NCI-H1105 (cell line): ENCODE results near the gene TBC1D10B.

ENCODE experiments used
- DNase-seq: peaks from one replicate; lab custom pipeline; 2025; lab: John Stamatoyannopoulos, UW

Gene TBC1D10B, protein sequence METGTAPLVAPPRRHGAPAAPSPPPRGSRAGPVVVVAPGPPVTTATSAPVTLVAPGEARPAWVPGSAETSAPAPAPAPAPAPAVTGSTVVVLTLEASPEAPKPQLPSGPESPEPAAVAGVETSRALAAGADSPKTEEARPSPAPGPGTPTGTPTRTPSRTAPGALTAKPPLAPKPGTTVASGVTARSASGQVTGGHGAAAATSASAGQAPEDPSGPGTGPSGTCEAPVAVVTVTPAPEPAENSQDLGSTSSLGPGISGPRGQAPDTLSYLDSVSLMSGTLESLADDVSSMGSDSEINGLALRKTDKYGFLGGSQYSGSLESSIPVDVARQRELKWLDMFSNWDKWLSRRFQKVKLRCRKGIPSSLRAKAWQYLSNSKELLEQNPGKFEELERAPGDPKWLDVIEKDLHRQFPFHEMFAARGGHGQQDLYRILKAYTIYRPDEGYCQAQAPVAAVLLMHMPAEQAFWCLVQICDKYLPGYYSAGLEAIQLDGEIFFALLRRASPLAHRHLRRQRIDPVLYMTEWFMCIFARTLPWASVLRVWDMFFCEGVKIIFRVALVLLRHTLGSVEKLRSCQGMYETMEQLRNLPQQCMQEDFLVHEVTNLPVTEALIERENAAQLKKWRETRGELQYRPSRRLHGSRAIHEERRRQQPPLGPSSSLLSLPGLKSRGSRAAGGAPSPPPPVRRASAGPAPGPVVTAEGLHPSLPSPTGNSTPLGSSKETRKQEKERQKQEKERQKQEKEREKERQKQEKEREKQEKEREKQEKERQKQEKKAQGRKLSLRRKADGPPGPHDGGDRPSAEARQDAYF

DNA sequence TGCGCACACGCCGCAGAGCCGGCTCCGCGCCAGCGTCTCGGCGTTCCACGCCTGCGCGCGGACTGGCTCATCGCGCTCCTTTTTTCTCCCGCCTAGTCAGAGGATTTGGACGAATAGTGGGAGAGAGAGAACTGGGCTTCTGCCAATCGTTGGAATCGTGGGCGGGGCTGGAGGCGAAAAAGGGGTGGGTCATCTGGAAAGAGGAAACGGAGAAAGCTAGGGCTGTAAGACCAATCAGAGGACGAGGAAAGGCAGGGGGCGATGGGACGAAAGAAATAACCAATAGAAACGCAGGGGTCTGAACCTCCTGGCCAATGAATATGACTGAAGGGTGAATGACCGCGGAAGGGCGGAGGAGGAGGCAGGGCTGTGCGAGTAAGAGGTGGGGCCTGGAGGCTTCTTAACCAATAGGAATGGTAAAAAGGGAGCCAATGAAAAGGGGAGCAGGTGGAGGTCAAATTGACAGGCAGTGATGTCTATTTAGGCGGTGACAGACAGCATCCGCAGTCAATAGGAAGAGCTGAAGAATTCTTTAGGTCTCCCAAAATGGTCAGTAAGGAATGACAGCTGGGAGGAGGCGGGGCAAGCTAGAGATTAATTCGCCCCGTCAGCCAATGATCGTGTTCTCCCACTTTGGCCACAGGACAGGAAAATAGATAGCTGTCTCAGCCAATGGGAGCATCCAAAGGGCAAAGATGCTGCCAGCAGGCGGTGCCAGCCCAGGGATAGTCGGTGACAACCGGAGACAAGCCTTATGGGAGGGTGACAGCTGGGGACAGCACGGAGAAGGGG lies at the start of gene TBC1D10B:
TBC1D10B (minus strand) TSS at position 39 of the 792 bp plus-strand sequence. CDS start 311 bp downstream, outside the sequence.
- DNase-seq = peak; percentile 99

DNA sequence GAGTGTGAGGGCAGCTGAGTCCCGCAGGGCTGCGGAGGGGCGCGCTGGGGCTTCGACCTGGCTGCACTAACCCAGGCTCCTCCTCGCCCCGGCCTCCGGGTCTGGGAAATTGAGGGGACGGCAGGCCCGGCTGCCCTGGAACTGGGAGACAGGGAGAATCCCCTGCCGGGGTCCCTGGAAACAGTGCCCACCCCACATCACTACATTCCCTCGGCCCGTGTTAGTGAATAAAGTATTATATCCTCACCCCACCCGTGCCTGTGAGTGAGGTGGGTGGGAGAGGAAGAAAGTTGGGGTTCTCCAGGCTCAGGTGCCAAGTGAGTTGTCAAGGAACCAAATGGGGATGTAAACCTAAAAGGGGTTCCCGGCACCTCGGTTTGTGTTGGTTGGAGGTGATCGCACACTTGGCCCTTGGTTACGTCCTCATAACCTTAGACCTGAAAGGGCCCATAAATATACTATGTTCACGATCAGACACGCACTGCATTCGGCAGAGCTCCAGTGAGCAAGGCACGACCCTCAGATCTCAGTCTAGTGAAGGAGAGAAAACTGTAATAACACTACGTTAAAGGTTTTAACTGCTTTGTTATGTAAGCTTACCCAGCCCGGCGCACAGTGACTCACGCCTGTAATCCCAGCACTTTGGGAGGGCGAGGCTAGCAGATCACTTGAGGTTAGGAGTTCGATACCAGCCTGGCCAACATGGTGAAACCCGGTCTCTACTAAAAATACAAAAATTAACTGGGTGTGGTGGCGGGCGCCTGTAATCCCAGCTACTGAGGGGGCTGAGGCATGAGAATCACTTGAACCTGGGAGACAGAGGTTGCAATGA lies 48.3 kb upstream of the TBC1D10B start:
- no peak for DNase-seq

DNA sequence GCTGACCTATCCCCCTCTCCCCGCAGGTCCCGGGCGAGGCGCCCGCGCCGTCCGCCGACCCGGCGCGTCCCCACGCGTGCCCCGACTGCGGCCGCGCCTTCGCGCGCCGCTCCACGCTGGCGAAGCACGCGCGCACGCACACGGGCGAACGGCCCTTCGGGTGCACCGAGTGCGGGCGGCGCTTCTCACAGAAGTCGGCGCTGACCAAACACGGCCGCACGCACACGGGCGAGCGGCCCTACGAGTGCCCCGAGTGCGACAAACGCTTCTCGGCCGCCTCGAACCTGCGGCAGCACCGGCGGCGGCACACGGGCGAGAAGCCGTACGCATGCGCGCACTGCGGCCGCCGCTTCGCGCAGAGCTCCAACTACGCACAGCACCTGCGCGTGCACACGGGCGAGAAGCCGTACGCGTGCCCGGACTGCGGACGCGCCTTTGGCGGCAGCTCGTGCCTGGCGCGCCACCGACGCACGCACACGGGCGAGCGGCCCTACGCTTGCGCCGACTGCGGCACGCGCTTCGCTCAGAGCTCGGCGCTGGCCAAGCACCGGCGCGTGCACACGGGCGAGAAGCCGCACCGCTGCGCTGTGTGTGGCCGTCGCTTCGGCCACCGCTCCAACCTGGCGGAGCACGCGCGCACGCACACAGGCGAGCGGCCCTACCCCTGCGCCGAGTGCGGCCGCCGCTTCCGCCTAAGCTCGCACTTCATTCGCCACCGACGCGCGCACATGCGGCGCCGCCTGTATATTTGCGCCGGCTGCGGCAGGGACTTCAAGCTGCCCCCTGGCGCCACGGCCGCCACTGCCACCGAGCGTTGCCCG lies 47.4 kb upstream of the TBC1D10B start:
- DNase-seq = peak; percentile 92

DNA sequence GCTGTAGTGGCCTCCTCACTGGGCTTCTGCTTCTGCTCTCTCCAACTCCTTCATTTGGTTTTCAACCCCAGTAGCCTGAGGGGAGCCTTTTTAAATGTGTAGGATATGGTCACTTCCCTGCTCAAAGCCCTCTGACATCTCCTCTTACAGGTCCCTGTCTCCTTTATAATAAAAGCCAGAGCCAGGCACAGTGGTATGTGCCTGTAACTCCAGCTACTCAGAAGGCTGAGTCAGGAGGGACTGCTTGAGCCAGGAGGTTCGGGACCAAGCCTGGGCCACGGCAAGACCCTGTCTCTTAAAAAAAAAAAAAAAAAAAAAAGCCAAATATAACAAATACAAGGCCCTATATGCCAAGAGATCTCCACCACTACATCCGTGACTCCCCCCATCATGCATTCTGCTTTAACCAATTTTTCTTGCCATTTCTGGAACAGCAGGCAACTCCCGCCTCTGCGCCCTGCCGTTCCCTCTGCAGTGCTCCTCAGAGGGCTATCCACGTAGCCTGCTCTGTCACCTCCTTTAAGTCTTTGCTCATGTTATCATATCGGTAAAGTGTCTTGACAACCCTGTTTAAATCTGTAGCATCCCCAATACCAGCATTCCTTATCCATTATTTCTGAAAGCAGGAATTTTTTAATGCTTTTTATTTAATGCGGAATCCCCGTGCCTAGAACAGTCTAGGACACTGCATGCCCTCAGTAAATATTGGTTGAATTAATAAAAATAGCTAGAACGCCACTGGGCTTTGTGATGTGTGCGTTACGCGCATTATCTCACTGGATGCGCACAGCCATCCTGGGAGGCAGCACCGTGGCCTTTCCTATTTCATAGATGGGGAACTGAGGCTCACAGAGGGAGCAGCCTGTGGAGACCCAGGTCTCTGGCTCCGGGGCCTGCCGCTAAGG lies 46.6 kb upstream of the TBC1D10B start:
- DNase-seq = no peak

DNA sequence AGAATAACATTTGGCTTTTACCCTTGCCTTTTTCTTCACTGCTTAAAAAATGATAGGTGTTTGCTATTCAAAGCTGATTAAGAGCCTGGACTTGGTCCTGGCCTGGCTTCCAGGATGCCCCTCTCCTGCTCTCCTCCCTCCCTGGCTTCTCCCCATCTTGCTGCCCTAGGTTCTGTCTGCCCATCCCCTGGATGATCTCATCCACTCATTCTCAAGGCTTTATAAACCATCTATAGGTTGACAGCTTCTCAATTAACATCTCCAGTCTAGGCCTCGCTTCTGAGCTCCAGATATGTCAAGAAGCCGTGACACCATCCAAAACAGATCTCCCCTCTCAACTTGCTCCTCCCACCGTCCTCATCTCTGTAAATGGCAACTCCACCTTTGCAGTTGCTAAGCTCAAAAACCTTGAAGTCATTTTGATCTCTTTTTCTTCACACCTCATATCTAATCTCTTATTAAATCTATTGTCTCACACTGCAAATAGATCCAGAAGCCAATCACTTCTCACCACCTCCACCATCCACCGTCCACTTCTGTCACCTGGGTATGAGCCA lies 45.8 kb upstream of the TBC1D10B start:
- DNase-seq = no peak

DNA sequence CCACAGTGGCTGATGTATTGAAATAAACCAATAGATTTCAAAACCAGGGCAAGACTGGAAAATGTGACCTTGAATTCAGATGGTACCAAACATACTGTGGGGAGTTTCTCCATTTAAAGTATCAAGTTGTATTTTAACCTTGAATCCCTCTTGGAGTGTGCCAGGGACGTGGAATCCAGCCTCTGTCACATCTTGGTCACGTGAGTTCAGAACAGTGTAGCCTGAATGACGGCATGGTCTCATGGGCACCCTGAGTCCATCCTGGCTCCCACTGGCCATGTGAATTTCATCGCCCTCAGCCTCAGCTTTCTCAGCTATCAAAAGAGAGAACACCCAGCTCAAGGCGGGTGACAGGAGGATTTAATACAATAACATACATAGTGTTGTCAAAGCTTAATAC lies 43.9 kb upstream of the TBC1D10B start:
- DNase-seq = no peak

DNA sequence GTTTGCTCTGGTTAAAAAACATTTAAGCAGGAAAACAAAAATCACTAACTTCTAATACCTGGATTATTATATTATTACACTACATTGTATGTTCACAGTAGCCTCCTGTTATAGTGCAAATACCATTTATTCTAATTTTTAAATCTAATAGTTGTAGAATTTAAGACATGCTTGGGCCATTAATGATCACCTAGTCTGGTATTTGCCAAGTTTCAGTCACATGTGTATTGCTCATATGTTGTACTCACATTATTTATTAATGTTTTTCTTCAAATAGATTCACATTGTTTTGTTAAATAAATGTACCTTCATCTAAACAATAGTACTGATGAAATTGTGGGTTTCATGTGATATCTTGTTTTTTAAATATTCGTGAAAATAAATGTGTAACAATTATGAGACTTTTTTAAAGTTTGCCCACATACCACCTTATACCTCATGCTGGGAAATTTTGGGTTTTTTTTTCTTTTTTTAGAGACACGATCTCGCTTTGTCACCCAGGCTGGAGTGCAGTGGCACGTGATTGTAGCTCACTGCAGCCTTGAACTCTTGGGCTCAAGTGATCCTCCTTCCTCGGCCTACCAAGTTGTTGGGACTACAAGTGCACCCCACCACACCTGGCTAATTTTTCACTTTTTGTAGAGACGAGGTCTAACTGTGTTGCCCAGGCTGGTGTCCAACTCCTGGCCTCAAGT lies 43.0 kb upstream of the TBC1D10B start:
- DNase-seq = no peak

DNA sequence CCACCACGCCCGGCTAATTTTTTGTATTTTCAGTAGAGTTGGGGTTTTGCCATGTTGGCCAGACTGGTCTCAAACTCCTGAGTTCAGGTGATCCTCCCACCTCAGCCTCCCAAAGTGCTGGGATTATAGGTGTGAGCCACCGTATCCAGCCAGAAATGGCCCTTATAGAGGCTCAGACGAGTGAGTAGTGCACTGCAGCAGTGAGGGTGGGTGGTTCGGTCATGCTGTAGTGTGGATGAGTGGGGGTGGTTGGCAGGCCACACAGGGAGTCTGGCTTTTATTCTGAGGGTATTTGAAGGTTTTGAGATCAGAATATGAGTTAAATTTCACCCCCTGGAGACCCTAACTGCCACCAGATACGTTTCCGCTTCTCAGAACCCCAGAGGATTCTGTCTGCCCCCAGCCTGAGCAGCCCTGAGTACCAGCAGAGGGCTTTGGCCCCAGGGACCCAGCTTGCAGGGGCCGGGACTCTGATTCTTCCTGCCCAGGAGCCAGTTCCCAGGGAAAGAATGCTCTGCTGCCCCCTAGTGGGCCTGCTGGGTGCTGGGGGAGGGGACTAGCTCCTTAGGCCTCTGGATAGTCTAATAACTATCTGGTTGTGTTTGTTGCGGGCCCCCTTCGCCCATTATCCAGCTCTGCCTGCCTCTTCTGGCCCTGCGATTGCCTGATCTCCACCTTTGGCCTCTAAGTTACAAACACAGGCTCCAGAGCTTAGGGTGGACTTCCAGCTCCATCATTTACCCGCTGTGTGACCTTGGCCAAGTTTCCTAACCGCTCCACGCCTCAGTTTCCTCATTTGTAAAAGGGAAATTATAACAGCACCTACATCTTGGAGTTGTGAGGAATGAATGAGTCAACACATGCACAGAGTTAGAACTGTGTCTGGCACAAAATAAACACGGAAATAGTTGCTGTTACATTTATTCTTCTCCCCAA lies 39.1 kb upstream of the TBC1D10B start:
- peak; percentile 78 for DNase-seq

DNA sequence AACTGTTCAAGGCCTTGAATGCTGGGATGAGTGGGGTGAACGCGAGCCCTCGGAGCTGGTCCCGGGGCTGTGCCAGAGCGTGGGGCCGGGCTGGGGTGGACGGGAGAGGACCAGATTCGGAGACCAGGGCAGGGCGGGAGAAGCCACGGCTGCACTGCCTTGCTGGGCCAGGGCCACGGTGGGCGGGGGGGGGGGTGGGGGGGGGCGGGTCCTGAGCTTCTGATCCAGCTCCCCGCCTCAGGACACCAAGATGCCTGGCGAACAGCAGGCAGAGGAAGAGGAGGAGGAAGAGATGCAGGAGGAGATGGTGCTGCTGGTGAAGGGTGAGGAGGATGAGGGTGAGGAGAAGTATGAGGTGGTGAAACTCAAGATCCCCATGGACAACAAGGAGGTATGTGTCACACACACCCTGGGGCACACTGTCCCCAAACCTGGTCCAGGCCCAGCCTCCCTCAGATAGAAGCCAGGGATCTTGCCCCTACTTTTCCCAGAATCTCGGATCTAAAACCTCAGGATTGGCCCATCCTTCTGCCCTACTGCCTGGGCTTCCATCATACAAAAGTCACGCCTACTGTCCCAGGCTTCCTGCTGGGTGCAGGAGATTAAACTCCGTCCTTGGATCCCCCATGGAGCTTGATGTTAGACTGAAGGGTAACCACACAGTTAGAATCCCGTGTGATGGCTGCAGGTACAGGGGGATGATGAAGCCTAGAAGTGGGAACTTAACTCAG lies 37.7 kb upstream of the TBC1D10B start:
- no peak for DNase-seq

DNA sequence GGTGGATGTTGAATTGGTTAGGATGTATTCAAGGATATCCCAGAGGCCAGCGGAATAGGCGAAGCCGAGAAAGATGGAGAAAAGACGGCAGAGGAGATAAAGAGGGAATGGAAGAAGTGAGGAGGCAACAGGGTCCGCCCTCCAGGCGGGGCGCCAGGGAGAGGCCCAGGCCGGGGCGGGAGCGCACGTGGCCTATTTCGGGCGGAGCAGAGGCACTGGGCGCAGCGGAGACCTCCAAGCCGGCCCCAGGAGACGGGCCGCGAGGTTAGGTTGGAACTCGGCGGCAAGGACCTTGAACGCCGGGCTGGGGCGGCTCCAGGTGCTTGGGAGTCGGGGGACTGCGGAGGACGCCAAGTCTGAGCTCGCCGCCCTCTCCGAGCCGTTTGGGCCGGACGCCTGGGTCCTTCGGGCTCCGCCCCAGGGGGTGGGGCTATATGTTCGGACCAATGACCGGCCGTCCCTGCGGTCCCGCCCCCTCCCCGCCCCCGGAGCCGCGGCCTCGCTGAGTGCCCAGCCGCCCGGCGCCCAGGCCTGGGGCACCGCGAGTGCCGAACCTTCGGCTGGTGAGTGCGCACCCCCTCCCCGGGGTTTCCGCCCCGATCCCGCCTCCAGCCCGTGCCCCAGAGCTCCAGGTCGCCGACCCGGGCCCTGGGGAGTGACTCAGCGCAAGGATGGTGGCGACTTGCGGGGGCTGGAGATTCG lies 37.0 kb upstream of the TBC1D10B start, which contains the start of gene ZNF771:
ZNF771 (plus strand) TSS at position 505 of the 702 bp plus-strand sequence. CDS start 448 bp downstream, outside the sequence.
- DNase-seq = peak; percentile 86

DNA sequence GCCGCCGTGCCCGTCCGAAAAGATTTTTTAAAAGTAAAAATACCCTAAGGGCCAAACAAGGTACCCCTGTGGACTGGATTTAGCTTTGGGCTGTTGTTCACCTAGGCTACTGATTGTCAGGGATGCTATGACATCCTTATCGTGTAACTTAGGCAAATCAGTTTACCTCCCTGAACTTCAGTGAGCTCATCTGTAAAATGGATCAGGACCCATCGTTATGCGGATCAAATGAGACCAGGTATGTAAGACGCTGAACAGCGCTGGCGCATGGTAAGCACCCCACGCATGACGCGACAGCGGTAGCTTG lies 36.5 kb upstream of the TBC1D10B start:
- no peak for DNase-seq

DNA sequence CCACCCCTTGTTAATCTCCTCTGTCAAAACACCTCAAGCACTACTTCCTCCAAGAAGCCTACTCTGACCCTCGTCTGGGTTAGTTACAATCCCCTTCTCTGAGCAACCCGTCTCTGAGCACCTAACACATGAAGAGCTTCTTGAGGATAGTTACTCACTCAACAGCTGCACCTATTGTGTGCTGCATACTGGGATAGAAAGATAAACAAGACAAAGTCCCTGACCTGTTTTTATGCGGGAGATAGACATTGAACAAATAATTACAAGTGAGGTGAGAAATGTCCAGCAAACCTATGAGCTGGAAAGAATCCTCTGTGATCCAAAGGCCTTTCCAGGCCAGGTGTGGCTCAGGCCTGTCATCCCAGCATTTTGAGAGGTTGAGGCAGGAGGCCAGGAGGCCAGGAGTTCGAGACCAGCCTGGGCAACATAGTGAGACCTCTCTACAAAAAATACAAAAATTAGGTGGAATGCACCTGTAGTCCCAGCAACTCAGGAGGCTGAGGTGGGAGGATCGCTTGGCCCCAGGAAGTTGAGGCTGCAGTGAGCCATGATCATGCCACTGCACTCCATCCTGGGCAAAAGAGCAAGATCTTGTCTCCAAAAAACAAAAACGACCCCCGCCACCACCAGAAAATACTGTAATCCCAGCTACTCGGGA lies 31.6 kb upstream of the TBC1D10B start:
- no peak for DNase-seq

DNA sequence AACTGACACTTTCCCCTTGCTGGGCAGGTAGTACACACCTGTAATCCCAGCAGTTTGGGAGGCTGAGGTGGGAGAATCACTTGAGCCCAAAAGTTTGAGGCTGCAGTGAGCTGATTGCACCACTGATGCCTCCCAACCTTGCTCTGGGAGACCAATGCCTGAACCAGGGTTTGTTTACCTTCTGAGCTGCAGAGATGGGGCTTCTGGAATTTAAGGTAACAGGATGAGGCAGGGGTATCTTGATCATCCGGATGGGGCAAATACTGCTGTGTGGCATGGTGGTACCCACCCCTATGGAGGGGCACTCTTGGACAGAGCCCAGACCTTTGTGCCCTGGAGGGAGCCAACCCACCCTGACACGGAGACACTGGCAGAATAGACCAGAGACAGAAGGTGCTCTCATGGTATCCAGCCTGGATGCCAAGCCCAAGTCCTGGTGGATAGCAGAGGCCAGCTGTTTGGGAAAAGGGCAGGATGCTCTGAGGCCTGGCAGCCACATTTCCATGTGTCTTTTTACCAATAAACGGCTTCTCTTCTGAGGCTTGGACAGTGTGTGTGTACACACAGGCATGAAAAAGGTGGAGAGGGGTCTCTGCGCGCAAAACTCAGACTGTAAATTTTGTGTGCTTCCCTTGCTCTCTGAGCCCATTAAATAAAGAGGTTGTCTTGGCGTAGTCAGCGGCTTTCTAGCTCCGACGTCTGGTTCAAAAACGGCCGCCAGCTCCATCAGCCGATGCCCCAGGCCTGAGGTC lies 29.3 kb upstream of the TBC1D10B start:
- no peak for DNase-seq

DNA sequence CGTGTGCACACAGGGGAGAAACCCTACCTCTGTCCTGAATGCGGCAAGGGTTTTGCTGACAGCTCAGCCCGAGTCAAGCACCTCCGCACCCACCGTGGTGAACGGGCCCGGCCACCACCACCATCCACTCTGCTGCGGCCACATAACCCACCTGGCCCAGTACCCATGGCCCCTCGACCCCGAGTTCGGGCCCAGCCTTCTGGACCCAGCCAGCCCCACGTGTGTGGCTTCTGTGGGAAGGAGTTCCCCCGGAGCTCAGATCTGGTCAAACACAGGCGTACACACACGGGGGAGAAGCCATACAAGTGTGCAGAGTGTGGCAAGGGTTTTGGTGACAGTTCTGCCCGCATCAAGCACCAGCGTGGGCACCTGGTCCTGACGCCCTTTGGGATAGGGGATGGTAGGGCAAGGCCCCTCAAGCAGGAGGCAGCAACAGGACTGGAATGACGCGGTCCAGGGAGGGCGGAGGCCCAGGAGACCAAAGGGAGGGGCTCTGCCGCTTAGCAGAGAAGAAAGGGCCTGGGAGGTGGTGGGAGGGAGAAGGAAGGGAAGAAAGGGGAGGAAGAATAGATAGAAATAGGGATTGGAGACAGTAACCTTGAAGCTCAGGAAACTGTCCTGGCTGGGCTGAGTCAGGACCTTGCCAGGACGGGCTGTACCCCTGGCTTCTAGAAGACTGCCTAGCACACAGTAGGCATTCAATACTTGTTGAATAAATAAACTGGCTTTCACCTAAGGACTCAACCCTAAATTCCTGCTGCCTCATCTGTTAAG lies 28.6 kb upstream of the TBC1D10B start:
- DNase-seq = no peak
